Measurements from ENCODE around the gene SHC4.

GRCh38 chr15:48945386-48945785, 18.3 kb downstream of the SHC4 start:
- no peak for TF ChIP-seq POLR2A (IDR thresholded peaks at IDR 0.05)
- no peak for TF ChIP-seq CTCF (IDR thresholded peaks at IDR 0.05)

All from lower leg skin (tissue), 3 donors.